Endothelial cell (in vitro differentiated cells): ENCODE data around the gene WNT2B. TPM values are rescaled to one million over a fixed set of nuclear protein-coding genes. Genes with fewer than 3 reads are reported as not detected.

ENCODE experiments used
- DNase-seq: peaks from one replicate; pipeline ENCODE4 v3.0.0; 2021; ENCODE audit warnings: low spot score
- H3K27ac Mint-ChIP-seq: one replicate; pipeline ENCODE4 v1.8.0; 2021; ENCODE audit warnings: mixed read lengths, inconsistent platforms; ENCODE audit not compliant: unreplicated experiment
- H3K27me3 Mint-ChIP-seq: one replicate; pipeline ENCODE4 v1.8.0; 2021; ENCODE audit warnings: mild to moderate bottlenecking, moderate library complexity, mixed read lengths, inconsistent platforms; ENCODE audit not compliant: unreplicated experiment
- H3K36me3 Mint-ChIP-seq: one replicate; pipeline ENCODE4 v1.8.0; 2021; ENCODE audit warnings: mild to moderate bottlenecking, low read depth, mixed read lengths, inconsistent platforms; ENCODE audit not compliant: unreplicated experiment
- H3K4me1 Mint-ChIP-seq: one replicate; pipeline ENCODE4 v1.8.0; 2021; ENCODE audit warnings: mild to moderate bottlenecking, mixed read lengths, inconsistent platforms; ENCODE audit not compliant: unreplicated experiment
- H3K4me3 Mint-ChIP-seq: one replicate; pipeline ENCODE4 v1.8.0; 2021; ENCODE audit warnings: mild to moderate bottlenecking, mixed read lengths, inconsistent platforms; ENCODE audit not compliant: unreplicated experiment
- H3K9me3 Mint-ChIP-seq: one replicate; pipeline ENCODE4 v1.8.0; 2021; ENCODE audit warnings: mixed read lengths, inconsistent platforms; ENCODE audit not compliant: unreplicated experiment
- total RNA-seq: library from RNA; stranded (reverse); fragmentation: NEBNext Ultra II Directional; extraction: Animal tissue kit (Norgen Biotek cat#: 25700); gene quantifications from one replicate; pipeline ENCODE4 v1.2.1, GENCODE V29; 2021; ENCODE audit not compliant: unreplicated experiment
- TF ChIP-seq, protein P1 (sequence below): fragments of 200-600 bp; sonication (generic); IDR thresholded peaks from one replicate; pipeline ENCODE4 v1.5.0; 2021; ENCODE audit warnings: antibody characterized with exemption; ENCODE audit not compliant: unreplicated experiment

WNT2B gene
- total RNA-seq, 1 donor from 2014 or later: 1.3 TPM

DNA sequence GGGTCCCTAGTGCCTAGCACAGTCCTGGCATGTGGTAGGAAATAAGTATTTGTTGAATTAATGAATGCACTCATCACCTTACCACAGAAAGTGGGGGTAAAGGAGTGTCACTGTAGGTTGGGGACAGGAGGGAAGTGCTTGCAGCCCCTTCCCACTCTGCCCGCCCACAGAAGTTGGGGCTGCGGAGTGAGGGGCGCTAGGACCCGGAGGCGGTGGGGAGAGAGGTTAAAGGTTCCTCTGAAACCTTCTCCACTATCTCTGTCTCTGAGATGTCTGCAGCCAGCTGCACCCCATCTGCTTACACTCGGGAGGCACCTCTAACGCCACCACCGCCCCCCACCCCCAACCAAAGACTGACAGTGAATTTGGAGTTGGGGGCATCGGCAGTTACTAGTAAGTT, 1.4 kb upstream of the WNT2B start:
- no peak for DNase-seq
- peak overlapping the region; percentile 36 for H3K27ac Mint-ChIP-seq
- TF ChIP-seq, protein P1, sequence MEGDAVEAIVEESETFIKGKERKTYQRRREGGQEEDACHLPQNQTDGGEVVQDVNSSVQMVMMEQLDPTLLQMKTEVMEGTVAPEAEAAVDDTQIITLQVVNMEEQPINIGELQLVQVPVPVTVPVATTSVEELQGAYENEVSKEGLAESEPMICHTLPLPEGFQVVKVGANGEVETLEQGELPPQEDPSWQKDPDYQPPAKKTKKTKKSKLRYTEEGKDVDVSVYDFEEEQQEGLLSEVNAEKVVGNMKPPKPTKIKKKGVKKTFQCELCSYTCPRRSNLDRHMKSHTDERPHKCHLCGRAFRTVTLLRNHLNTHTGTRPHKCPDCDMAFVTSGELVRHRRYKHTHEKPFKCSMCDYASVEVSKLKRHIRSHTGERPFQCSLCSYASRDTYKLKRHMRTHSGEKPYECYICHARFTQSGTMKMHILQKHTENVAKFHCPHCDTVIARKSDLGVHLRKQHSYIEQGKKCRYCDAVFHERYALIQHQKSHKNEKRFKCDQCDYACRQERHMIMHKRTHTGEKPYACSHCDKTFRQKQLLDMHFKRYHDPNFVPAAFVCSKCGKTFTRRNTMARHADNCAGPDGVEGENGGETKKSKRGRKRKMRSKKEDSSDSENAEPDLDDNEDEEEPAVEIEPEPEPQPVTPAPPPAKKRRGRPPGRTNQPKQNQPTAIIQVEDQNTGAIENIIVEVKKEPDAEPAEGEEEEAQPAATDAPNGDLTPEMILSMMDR: no peak
- H3K27me3 Mint-ChIP-seq: peaks cover 35% of the 10 kb centered on the region
- H3K4me1 Mint-ChIP-seq: peaks cover 25% of the 10 kb centered on the region
- H3K4me3 Mint-ChIP-seq: peak overlapping the region; percentile 56
- peaks cover 15% of the 10 kb centered on the region for H3K36me3 Mint-ChIP-seq
- no peaks in the 10 kb centered on the region for H3K9me3 Mint-ChIP-seq

DNA sequence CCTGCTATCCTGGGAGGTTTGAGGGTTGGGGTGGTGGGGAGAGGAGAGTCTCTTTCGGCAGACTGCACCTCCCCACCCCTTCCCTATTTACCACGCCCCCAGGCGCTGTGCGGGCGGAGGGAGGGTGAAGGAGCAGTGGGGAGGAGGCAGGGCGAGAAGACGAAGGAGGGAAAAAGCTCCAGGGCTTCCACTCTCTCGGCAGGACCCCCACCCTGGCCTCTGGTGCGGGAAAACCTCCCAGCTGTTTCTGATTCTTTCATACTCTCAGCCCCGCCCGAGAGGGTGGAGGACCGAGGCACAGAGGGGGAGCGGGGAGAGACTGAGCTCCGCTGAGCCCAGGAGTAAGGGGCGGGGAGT, 866 bp upstream of the WNT2B start:
- Mint-ChIP-seq H3K4me1 (peaks cover 29% of the 10 kb centered on the region), H3K27ac (no peak overlapping the region), H3K9me3 (no peaks in the 10 kb centered on the region), H3K4me3 (peak overlapping the region; percentile 56), H3K27me3 (peaks cover 31% of the 10 kb centered on the region), H3K36me3 (peaks cover 10% of the 10 kb centered on the region)
- TF ChIP-seq, protein P1: no peak
- no peak for DNase-seq

DNA sequence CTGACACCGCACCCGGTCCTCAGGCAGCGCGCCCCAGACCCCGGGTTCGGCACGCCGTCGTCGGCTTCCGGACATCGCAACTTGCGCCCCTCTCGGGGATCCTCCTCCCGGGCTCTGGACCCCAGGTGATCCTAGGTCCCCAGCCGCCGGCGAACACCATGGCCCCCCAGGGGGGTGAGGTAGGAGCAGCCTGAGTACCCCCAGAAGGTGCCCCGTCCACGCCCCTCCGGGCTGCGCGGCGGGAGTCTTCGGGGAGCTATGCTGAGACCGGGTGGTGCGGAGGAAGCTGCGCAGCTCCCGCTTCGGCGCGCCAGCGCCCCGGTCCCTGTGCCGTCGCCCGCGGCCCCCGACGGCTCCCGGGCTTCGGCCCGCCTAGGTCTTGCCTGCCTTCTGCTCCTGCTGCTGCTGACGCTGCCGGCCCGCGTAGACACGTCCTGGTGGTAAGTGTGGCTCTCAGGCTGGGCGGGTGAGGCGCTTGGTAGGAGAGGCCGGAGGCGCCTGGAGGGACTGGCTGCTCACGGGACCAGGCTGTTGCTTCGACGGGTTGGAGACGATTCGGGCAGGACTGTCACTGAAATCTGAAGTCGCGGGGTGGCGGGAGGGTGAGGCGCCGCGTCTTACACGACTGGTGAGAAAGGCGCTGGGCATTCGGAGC, 367 bp downstream of the WNT2B start:
- Mint-ChIP-seq H3K36me3 (peaks cover 5% of the 10 kb centered on the region), H3K27ac (peak overlapping the region; percentile 24), H3K27me3 (peaks cover 24% of the 10 kb centered on the region), H3K4me3 (peak overlapping the region; percentile 51), H3K9me3 (no peaks in the 10 kb centered on the region), H3K4me1 (peaks cover 27% of the 10 kb centered on the region)
- TF ChIP-seq, protein P1: no peak
- no peak for DNase-seq

DNA sequence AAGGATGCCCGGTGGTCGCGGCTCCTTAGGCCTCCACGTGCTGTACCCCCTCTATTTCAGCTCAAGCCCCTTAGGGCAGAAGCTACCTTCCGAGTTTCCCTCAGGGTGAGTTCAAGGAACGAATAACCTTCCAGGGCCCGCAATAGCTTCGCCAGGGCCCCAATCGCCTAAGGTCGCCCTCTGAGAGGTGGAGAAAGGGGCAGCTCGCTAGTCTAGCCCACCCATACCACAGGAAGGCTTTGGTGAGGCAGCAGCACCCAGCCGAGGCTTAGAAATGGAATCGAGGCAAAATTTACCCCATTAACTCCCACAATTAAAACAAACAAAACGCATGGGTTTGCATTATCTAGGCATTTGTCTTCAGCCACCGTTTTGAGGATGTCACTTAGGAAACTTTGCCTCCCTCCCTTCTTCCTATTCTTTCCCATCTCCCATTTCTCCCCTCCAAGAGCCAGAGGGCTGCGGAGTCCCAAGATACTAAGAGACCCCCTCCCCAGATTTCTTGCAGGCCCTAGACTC, 954 bp downstream of the WNT2B start:
- Mint-ChIP-seq H3K36me3 (peaks cover 5% of the 10 kb centered on the region), H3K4me1 (peaks cover 27% of the 10 kb centered on the region), H3K27me3 (peaks cover 23% of the 10 kb centered on the region), H3K4me3 (peak overlapping the region; percentile 51), H3K9me3 (no peaks in the 10 kb centered on the region), H3K27ac (no peak overlapping the region)
- no peak for DNase-seq
- TF ChIP-seq, protein P1: no peak

DNA sequence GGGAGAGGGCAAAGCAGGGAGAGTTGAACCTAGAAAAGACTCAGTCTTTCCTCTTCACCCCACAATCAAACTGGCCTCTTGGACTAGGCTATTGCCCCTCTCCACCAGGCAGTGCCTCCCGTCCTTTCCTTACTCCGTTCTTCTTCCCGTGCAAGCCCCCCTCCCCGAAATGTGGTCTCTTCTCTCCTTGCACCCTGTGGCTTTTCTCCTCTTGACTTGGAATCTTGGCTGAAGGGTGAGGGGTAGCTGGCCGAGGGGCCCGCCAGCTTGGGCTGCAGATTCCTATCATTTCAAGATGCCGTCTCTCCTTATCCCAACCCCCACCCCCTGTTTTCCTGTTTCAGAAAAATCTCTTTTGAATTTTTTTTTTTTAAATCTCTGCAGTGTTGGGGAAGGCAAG, 1.6 kb downstream of the WNT2B start:
- no peak overlapping the region for H3K27ac Mint-ChIP-seq

More for the DNA sequence above, 1.6 kb downstream of the WNT2B start:
- Mint-ChIP-seq H3K36me3 (peaks cover 5% of the 10 kb centered on the region), H3K9me3 (no peaks in the 10 kb centered on the region), H3K27me3 (peaks cover 19% of the 10 kb centered on the region), H3K4me3 (peak overlapping the region; percentile 22), H3K4me1 (peaks cover 28% of the 10 kb centered on the region)
- TF ChIP-seq, protein P1: no peak
- no peak for DNase-seq
